Activated gamma-delta T cell treated with Interleukin-2 at 50 U/mL for 16 hours (primary cell): ENCODE data around the gene ZCWPW1.
A peak's percentile ranks its signal among the peaks of the same experiment; 100 is the strongest.
"Not testable (repeated sequence)": the region's sequence is repeated elsewhere in the genome, so short reads cannot be mapped to it uniquely, and the experiment has no call there.

Experiments used
- DNase-seq: peaks from one replicate; pipeline ENCODE4 v3.0.0-alpha.2; 2020

The ZCWPW1 gene

DNA sequence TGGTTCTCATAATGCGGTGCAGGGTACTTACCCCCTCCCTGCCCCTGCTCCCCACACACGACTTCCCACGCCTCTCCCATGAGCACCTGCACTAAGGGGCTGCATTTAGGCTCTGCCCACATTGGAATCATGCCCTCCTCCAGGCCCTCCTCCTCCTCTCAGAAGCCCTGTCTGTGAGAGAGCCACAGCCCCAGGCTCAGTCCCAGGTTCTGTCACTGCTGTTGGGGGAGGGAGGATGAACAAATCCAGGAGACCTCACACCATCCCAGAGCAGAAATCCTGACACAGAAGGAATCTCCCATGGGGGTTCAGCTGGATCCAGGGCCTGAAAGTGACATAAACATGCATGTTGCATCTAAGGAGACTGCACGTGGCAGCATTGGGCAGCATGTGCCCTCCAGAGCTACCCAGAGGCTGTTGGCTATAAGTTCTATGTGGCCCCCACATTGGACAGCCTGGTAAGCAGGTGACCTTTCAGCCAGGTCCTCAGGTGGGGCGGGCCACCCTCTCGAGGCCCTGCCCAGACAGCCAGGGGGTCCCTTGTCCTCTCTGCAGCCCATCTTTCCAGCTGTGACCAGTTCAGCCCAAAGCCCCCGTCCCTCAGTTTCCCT lies 56.8 kb downstream of the ZCWPW1 start:
- no peak for DNase-seq

DNA sequence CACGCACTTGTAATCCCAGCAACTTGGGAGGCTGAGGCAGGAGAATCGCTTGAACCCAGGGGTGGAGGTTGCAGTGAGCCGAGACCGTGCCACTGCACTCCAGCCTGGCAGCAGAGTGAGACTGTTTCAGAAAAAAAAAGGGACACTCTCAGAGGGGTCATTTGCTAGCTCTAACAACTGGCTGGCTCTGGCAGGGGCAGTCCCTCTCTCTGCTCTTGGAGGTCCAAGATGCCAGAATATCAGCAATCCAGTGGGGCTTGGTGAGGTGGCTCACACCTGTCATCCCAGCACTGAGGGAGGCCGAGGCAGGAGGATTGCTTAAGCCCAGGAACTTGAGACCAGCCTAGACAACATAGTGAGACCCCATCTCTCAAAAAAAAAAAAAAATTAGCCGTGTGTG lies 57.8 kb downstream of the ZCWPW1 start:
- DNase-seq: no peak

DNA sequence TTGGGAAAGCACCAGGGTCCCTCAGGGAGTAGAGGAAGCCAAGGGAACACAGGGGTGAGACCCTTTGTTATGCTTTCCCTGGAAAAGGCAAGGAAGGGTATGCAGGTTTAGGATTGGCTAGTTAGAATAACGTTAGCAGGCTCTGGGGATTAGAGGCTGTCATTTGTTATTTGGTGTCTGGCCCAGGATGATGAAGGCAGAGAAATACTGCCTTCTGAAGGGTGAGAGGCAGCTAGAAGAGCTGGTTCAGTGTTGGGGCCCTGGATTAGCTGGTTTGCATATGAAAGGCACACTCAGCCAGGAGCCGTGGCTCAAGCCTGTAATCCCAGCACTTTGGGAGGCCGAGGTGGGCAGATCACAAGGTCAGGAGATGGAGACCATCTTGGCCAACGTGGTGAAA lies 58.2 kb downstream of the ZCWPW1 start:
- no peak for DNase-seq

DNA sequence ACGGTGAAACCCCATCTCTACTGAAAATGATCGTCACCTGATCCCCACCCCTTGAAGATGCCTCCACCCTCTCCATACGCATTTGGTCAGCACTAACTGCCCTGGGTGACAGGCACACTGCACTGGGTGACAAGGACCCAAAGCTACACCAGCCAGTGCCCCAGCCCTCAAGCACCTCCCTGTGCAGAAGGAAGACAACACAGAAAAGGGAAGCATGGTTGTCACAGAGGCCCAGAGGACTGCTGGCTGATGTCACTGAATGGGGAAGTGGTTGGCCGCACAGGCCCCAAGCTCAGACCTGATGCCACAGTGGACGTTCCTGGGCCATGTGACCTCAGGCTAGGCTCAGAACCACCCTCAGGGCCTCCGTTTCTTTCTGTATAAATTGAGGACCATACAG lies 59.4 kb downstream of the ZCWPW1 start:
- no peak for DNase-seq

DNA sequence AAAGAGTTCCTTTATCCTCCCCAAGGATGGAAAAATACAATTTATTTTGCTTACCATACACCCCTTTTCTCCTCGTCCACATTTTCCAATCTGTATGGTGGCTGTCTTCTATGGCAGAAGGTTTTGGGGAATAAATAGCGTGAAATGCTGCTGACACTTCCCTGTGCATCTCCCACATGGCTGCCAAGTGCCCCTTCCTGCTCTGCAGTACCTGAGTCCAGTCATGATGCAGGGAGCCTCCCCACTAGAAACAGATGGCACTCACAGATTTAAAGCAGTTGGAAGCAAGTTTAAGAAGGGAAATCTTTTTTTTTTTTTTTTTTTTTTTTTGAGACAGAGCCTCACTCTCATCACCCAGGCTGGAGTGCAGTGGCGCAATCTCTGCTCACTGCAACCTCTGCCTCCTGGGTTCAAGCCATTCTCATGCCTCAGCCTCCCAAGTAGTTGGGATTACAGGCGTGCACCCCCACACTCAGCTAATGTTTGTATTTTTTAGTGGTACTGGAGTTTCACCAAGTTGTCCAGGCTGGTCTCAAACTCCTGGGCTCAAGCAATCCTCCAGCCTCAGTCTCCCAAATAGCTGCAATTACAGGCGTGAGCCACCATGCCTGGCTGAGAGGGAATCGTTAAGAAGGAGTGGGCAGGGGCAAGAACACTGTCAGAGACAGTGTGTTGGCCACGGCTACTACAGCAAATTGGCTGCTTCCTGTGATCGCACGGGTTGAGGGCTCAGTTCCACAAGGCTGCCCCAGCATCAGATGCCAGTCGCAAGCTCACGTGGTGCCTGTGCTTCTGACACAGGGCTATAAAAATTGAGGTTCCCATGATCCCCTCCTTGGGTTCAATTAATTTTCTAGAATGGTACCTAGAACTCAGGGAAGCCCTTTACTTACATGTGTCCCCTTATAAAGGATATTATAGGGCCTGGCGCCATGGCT lies 60.6 kb downstream of the ZCWPW1 start:
- no peak for DNase-seq

DNA sequence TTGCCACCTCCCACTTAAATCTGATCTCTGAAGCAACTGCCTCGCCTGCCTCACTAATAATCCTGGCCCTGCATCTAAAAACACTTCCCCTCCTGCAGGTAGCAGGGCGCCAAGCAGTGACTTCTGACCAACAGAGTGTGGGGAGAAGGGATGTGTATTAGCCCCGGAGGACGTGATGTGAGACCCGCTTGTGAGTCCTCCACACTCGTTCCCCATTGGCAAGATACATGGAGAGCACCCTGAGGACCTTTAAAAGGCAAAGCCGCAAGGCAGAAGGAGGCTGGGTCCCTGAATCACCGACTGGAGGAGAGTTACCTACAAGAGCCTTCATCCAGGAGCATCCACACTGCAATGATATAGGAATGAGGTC lies 61.3 kb downstream of the ZCWPW1 start:
- no peak for DNase-seq

DNA sequence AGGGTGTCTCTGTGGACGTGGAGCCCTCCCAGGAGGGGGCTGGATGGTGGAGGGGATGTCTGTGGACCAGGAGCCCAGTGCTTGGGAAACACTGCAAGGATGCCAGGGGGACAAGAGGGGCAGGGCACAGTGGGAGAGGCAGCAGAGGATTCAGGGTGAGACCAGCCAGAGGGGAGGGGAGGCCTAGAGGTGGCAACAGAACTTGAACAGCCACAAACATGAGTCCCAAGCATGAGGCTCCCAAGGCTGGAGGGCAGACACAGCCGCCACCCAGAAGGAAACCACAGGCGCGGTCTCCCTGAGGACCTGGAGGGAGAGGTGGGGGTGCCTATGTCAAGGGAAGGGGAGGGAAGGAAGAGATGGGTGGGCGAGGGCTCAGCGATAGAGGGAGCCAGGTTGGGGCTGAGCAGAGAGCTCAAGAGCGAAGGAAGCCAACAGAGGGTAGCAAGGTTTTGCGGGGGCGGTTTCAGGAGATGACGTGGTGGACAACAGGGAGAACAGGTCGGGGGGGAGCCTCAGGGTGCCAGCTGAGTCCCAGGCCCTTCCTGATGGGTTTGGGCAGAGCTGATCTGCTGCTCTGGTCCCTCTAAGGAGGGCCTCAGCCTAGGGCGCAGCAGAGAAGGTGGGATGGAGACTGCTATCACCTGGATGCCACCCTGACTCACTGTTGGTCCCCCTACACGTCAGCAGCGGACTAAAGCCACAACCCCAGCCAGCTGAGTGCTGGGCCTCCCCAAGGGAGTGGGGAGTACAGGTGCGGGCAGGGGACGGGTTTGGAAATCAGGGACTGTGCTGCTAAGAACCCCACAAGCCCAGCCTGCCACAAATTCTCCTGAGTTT lies 61.9 kb downstream of the ZCWPW1 start:
- no peak for DNase-seq

DNA sequence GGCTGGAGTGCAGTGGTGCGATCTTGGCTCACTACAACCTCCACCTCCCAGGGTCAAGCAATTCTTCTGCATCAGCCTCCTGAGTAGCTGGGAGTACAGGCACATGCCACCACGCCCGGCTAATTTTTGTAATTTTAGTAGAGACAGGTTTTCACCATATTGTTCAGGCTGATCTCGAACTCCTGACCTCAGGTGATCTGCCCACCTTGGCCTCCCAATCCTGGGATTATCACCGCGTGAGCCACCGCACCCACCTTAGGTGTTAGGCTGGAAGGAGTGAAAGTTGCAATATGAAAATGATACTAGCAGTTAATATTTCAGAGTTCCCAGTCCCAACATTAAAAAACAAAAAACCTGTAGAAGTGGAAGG lies 62.5 kb downstream of the ZCWPW1 start:
- DNase-seq: not testable (repeated sequence)

DNA sequence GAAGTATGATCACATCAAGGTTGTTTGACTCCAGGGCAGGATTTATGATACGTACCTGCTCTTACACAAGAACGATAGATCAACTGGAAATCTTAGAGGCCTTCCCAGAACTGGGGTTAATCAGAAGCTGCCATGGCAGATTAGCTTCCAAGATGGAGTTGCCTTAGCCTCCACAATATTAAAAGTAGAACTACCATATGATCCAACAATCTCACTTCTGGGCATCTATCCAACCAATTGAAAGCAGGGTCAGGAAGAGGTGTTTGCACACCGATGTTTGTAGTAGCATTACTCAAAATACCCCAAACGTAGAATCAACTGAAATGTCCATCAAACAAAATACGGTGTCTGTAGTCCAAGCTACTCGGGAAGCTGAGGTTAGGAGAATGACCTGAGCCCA lies 64.0 kb downstream of the ZCWPW1 start:
- no peak for DNase-seq

DNA sequence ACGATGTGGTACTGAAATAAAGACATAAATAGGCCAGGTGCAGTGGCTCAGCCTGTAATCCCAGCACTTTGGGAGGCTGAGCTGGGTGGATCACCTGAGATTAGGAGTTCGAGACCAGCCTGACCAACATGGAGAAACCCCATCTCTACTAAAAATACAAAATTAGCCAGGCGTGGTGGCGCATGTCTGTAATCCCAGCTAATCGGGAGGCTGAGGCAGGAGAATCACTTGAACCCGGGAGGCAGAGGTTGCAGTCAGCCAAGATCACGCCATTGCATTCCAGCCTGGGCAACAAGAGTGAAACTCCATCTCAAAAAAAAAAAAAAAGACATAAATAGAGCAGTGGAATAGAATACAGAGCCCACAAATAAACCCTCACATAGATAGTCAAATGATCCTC lies 64.7 kb downstream of the ZCWPW1 start:
- DNase-seq: not testable (repeated sequence)

DNA sequence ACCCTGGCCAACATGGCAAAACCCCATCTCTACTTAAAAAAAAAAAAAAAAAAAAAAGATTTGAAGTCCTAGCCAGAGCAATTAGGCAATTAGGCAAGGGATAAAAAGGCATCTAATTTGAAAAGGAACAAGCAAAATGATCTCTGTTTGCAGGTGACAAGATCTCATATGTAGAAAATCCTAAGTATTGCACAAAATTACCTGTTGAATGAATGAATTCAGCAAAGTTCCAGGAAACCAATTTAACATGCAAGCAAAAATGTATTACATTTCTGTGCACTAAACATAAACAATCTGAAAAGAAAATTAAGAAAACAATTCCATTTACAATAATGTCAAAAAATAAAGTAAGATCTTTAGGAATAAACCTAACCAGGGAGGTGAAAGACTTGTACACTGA lies 65.4 kb downstream of the ZCWPW1 start:
- no peak for DNase-seq

DNA sequence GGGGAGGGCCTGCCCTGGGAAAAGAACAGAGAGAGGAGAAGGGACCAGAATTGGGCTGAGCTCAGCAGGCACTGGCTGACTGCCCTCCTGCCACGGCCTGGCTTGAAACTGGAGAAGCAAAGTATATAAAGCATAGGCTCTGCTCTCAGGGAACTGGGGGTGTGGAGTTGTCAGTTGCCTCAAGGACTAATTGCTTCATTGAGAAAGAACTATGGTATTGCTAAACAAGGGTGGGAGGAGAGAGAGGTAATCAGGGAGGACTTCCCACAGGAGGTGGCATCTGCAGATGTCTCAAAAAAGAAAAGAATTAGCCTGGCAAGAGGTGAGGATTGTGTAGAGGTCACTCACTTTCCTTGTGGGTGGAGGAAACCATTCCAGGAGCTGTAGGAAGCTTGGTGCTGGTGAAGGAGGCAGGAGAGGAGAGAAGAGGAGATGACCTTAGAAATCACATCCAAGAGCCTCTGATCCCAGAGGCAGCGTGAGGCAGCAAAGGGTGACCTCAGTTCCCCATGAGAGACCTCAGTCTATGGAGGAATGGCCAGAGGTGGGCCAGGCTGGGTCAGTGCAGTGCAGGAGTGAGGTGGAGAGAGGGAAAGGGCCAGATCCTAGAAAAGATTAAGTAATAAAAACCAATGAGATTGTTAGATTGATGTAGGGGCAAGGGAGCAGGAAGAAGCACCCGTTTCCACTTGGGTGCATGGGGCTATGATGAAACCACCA lies 68.2 kb downstream of the ZCWPW1 start:
- DNase-seq: no peak

DNA sequence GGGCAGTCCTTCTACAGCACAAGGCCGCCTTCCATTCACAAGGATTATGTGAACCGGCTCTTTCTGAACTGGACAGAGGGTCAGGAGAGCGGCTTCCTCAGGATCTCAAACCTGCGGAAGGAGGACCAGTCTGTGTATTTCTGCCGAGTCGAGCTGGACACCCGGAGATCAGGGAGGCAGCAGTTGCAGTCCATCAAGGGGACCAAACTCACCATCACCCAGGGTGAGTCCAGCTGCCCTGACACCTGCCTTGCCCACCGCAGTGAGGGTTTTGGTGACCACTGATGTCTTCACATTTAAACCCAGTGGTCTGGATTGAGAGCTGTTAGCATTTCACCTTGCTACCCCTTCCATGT lies 69.7 kb downstream of the ZCWPW1 start:
- no peak for DNase-seq

DNA sequence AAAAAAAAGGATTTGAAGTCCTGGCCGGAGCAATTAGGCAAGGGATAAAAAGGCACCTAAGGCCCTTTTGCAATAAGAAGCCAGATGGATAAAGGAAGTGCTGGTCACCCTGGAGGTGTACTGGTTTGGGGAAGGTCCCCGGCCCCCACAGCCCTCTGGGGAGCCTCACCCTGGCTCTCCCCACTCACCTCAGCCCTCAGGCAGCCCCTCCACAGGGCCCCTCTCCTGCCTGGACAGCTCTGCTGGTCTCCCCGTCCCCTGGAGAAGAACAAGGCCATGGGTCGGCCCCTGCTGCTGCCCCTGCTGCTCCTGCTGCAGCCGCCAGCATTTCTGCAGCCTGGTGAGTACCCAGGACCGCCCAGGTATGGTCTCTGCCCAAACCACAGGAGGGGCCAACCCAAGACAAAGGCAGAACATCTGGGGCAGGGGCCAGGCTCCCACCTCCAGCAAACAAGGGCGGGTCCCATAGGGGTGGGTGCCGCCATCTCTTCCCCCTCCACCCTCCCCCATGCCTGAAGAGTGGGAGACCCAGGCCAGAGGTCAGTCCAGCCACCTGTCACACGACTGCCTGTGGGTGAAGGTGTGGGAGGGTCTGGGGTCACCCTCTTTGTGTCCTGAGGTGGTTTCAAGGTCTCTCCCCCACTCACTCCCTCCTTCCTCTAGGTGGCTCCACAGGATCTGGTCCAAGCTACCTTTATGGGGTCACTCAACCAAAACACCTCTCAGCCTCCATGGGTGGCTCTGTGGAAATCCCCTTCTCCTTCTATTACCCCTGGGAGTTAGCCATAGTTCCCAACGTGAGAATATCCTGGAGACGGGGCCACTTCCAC lies 70.3 kb downstream of the ZCWPW1 start, which contains the start of gene PILRB:
PILRB (plus strand) TSS at position 91 of the 830 bp plus-strand sequence; CDS start at position 277, 186 bp downstream.
- DNase-seq: no peak

DNA sequence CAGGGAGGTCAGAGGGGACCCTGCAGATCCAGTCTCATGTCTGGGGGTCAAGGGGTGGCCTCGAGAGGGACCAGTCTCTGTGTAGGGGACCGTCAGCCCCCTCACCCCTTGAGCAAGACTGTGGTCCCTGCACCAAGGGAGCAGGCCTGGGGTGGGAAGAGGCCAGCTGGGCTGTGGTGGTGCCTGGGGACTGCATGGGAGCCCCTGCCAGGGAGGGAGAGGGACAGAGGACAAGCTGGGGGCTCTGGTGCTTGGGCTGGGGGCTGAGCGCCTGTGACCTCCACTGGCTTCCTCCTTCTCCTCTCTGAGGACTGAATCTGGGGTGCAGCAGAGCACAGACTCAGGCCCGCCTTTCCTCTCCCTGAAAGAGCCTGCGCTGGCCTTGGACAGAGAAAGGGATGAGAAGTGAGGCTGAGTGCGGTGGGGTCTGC lies 71.4 kb downstream of the ZCWPW1 start:
- DNase-seq: no peak

DNA sequence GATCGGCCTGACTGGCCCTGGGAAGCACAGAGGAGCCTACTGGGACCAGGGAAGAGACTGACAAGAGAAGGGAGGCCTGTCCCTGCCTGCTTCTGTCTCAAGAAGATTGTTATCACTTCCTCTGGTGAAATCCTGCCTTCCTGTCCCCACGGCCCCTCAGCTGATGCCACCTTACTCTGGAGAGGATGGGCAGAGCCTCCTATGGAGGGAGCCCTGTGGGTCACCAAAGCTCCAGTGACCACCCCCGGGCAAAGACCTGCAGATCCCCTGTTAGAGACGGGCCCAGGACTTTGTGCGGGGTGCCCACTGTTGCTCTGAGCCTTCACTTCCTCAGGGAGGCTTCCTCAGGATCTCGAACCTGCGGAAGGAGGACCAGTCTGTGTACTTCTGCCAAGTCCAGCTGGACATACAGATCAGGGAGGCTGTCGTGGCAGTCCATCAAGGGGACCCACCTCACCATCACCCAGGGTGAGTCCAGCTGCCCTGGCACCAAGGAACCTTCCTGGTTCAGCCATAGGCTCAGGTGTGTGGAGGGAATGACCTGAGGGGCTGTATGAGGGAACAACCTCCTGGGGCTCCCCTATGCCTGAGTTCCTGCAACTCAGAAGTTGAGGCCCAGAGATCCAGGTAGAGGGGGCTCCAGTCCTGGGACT lies 72.0 kb downstream of the ZCWPW1 start:
- no peak for DNase-seq

DNA sequence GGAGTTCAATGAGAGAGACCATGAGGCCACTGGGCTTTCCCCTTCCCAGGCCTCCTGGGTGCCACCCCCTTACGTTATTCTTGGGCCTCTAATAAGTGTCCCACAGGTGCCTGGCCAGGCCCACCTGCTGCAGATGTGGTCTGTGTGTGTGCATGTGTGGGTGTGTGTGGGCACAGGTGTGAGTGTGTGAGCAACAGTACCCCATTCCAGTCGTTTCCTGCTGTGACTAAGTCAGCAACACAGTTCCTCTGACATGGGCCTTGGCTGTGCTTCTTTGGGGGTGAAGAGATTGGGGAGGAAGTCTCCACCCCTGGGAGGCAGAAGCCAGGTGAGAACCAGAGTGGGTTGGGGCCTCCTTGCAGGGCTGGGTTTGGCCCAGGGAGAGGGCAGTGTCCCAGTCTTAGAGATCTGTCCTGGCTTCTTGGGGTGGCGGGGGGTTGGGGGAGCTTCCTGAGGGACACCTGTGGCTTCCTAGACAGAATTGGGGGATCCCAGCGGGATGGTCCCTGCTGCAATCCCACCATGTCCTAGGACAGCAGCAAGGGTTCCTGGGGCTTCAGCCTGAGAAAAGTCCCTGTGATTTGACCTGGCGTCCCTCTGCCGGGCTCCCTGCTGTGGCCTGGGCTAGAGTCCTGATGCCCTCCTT lies 74.7 kb downstream of the ZCWPW1 start:
- DNase-seq: peak; percentile 46

DNA sequence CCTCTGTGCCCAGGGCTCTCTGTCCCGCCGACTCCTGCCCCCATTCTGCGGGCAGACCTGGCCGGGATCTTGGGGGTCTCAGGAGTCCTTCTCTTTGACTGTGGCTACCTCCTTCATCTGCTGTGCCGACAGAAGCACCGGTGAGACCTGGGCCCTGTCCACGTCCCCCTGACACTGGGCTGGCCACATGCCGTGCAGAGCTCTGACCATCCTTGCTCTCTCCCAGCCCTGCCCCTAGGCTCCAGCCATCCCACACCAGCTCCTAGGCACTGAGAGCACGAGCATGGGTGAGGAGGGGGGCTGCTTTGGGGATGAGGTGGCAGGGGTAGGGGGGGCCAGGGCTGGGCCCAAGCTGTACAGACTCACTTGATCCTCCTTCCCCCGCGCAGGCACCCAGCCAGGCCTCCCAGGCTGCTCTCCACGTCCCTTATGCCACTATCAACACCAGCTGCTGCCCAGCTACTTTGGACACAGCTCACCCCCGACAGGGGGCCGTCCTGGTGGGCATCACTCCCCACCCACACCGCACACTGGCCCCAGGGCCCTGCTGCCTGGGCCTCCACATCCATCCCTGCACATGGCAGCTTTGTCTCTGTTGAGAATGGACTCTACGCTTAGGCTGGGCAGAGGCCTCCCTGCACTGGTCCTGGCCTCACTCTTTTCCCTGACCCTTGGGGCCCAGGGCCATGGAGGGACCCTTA lies 75.4 kb downstream of the ZCWPW1 start:
- no peak for DNase-seq

DNA sequence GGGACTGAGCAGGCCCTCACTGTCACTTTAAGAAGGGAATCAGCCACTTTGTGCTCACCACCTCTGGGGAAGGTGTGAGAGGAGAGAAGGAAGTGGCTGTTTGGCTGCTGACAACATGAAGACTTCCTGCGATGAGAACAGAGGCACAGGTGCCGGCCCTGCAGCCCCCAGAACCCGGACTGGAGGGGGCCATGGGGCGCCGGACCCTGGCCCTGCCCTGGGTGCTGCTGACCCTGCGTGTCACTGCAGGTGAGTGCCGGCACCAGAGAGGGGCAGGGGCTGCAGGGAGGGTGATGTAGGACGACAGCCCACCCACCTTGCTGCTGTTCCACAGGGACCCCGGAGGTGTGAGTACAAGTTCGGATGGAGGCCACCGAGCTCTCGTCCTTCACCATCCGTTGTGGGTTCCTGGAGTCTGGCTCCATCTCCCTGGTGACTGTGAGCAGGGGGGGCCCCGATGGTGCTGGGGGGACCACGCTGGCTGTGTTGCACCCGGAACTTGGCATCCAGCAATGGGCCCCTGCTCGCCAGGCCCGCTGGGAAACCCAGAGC lies 76.2 kb downstream of the ZCWPW1 start:
- DNase-seq: not testable (repeated sequence)

DNA sequence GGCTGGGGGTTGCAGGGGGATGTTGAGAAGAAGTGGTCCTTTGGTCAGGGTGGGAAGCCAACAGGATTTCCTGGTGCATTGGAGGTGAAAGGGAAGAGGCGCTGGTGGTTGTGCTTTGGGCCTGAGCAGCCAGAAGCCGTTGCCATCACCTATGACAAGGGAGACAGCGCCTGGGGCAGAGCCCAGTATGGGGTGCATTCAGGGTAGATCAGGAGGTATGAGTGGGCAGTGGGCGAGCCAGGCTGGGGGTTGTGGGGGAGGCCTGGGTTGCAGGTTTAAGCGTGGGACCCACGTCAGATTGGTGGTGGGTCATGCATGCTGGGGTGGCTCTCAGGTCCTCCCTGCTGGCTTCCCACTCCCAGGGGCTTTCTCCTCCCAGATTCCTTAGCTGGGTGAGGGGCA lies 76.8 kb downstream of the ZCWPW1 start:
- DNase-seq: no peak
